H4 (cell line): Measurements from ENCODE around the gene SLC13A3. TPM values are rescaled to one million over a fixed set of nuclear protein-coding genes. Genes with fewer than 3 reads are reported as not detected.
A peak's percentile ranks its signal among the peaks of the same experiment; 100 is the strongest.

ENCODE experiments used
- DNase-seq: peaks from one replicate; pipeline ENCODE4 v3.0.0-alpha.2; 2015; ENCODE audit warnings: low spot score
- total RNA-seq: library from RNA; depleted of rRNA; stranded (reverse); fragments of >200 nt; shearing (Covaris generic); gene quantifications from 2 replicates; pipeline ENCODE4 v1.2.3, GENCODE V29; 2014

Gene SLC13A3
- total RNA-seq, 1 experiment from 2014 or later, result not detected

- no peak for DNase-seq
Measured at GRCh38 chr20:46636514-46636913, 14.7 kb downstream of the SLC13A3 start.

- DNase-seq, result no peak
Measured at GRCh38 chr20:46635514-46636136, 15.6 kb downstream of the SLC13A3 start.

- DNase-seq, result no peak
Measured at GRCh38 chr20:46634528-46634927, 16.7 kb downstream of the SLC13A3 start.

GRCh38 chr20:46631874-46632446 is 19.3 kb downstream of the SLC13A3 start:
- DNase-seq, result no peak

GRCh38 chr20:46631212-46631869 is 19.9 kb downstream of the SLC13A3 start:
- DNase-seq, result peak; percentile 38

GRCh38 chr20:46630306-46630705 is 21.0 kb downstream of the SLC13A3 start:
- DNase-seq, result no peak

- DNase-seq, result no peak
Measured at GRCh38 chr20:46629341-46629740, 21.9 kb downstream of the SLC13A3 start.

GRCh38 chr20:46627234-46627633 is 24.0 kb downstream of the SLC13A3 start:
- DNase-seq, result no peak

- DNase-seq, result no peak
Measured at GRCh38 chr20:46626758-46627157, 24.5 kb downstream of the SLC13A3 start.

- no peak for DNase-seq
Measured at GRCh38 chr20:46625875-46626373, 25.3 kb downstream of the SLC13A3 start.

GRCh38 chr20:46624946-46625345 is 26.3 kb downstream of the SLC13A3 start:
- no peak for DNase-seq

- no peak for DNase-seq
Measured at GRCh38 chr20:46622165-46622564, 29.1 kb downstream of the SLC13A3 start.

- DNase-seq, result no peak
Measured at GRCh38 chr20:46621492-46621891, 29.8 kb downstream of the SLC13A3 start.

GRCh38 chr20:46619445-46619844 is 31.8 kb downstream of the SLC13A3 start:
- DNase-seq, result no peak

- no peak for DNase-seq
Measured at GRCh38 chr20:46618316-46619100, 32.8 kb downstream of the SLC13A3 start.

- DNase-seq, result no peak
Measured at GRCh38 chr20:46614503-46614902, 36.8 kb downstream of the SLC13A3 start.

- DNase-seq, result no peak
Measured at GRCh38 chr20:46610145-46610544, 41.1 kb downstream of the SLC13A3 start.

GRCh38 chr20:46609043-46609442 is 42.2 kb downstream of the SLC13A3 start:
- DNase-seq, result no peak

- DNase-seq, result no peak
Measured at GRCh38 chr20:46607849-46608497, 43.3 kb downstream of the SLC13A3 start.

- DNase-seq, result no peak
Measured at GRCh38 chr20:46607191-46607848, 43.9 kb downstream of the SLC13A3 start.

GRCh38 chr20:46606817-46607190 is 44.5 kb downstream of the SLC13A3 start:
- no peak for DNase-seq
